HG03108 (cell line): ENCODE data around the gene A3GALT2.
"Not testable (repeated sequence)": the region's sequence is repeated elsewhere in the genome, so short reads cannot be mapped to it uniquely, and the experiment has no call there.

Experiments used
- ATAC-seq: cut with Tn5 transposase; IDR thresholded peaks from one replicate; pipeline ENCODE4 v1.9.1; 2021; ENCODE audit warnings: moderate library complexity; ENCODE audit not compliant: unreplicated experiment

Gene A3GALT2

GRCh38 chr1:33317354-33317753 lies 3.5 kb downstream of the A3GALT2 start:
- ATAC-seq: no peak

GRCh38 chr1:33316601-33317000 lies 4.3 kb downstream of the A3GALT2 start:
- ATAC-seq: no peak

- ATAC-seq: no peak
Measured at GRCh38 chr1:33314416-33314815, 6.5 kb downstream of the A3GALT2 start.

- no peak for ATAC-seq
Measured at GRCh38 chr1:33312413-33312749, 8.5 kb downstream of the A3GALT2 start.

GRCh38 chr1:33311706-33312412 lies 9.0 kb downstream of the A3GALT2 start:
- no peak for ATAC-seq

GRCh38 chr1:33310702-33311101 lies 10.2 kb downstream of the A3GALT2 start:
- no peak for ATAC-seq

GRCh38 chr1:33309351-33309750 lies 11.5 kb downstream of the A3GALT2 start:
- ATAC-seq: not testable (repeated sequence)

GRCh38 chr1:33307494-33307864 lies 13.4 kb downstream of the A3GALT2 start:
- no peak for ATAC-seq

GRCh38 chr1:33306653-33307493 lies 14.0 kb downstream of the A3GALT2 start:
- no peak for ATAC-seq

GRCh38 chr1:33305816-33306652 lies 14.9 kb downstream of the A3GALT2 start:
- ATAC-seq: no peak

GRCh38 chr1:33305016-33305415 lies 15.9 kb downstream of the A3GALT2 start:
- ATAC-seq: no peak

- ATAC-seq: no peak
Measured at GRCh38 chr1:33302325-33302724, 18.6 kb downstream of the A3GALT2 start.

GRCh38 chr1:33301273-33301984 lies 19.5 kb downstream of the A3GALT2 start:
- no peak for ATAC-seq

GRCh38 chr1:33300673-33301072 lies 20.2 kb downstream of the A3GALT2 start:
- ATAC-seq: no peak

- ATAC-seq: no peak
Measured at GRCh38 chr1:33299461-33300155, 21.3 kb downstream of the A3GALT2 start.

- ATAC-seq: no peak
Measured at GRCh38 chr1:33298623-33299277, 22.1 kb downstream of the A3GALT2 start.

GRCh38 chr1:33297911-33298622 lies 22.8 kb downstream of the A3GALT2 start:
- no peak for ATAC-seq

GRCh38 chr1:33296824-33297223 lies 24.1 kb downstream of the A3GALT2 start:
- ATAC-seq: no peak

GRCh38 chr1:33296082-33296458 lies 24.8 kb downstream of the A3GALT2 start:
- ATAC-seq: no peak
